SK-N-MC (cell line): Measurements from ENCODE around the gene EAF2.

ENCODE experiments used
- EZH2 ChIP-seq: fragments of 200-600 bp; sonication (generic); IDR thresholded peaks from one replicate; pipeline ENCODE4 v1.6.1; 2017; ENCODE audit warnings: antibody characterized with exemption
- FOXP2 ChIP-seq: optimal IDR thresholded peaks from 2 replicates; pipeline ENCODE3; 2011; ENCODE audit warnings: mild to moderate bottlenecking, moderate library complexity; ENCODE audit not compliant: insufficient read depth; ENCODE audit errors: extremely low read length, control extremely low read depth
- POLR2AphosphoS5 ChIP-seq: IDR thresholded peaks from 2 replicates; pipeline ENCODE4 v1.6.1; 2012; ENCODE audit warnings: mild to moderate bottlenecking, low read depth, low read length, borderline replicate concordance

DNA sequence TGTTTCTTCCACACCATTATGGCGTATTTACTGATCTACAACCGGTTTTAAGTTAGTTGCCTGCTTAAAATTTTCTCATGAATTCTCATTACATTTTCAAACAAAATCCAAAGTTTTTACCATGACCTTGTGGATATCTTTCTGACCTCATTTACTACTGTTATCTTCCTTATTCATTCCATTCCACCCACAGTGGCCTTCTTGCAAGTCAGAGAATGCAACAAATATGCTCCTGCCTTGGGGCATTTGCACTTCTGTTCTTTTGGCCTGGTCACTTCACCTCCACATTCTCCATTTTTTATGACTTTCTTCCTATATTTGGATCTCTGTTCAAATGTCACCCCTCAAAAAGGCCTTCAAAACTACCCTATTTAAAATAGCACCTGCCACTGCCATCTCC lies 50.4 kb downstream of the EAF2 start:
- TF ChIP-seq EZH2: no peak
- TF ChIP-seq POLR2AphosphoS5: no peak
- TF ChIP-seq FOXP2: no peak
